IgD-negative memory B cell (primary cell): ENCODE measurements around the gene CDC42EP4. TPM values are rescaled to one million over a fixed set of nuclear protein-coding genes. Genes with fewer than 3 reads are reported as not detected.

ENCODE experiments used
- H3K27ac Mint-ChIP-seq, 3 donors: one replicate each; pipeline ENCODE4 v1.8.0; 2020 to 2022; ENCODE audit warnings: mild to moderate bottlenecking in 3 of 3, mixed read lengths in 3 of 3, moderate library complexity in 1 of 3
- H3K27me3 Mint-ChIP-seq: one replicate; pipeline ENCODE4 v1.8.0; 2021; ENCODE audit warnings: mixed read lengths
- H3K36me3 Mint-ChIP-seq: one replicate; pipeline ENCODE4 v1.8.0; 2020; ENCODE audit warnings: mild to moderate bottlenecking, mixed read lengths
- H3K4me1 Mint-ChIP-seq, 3 donors: one replicate each; pipeline ENCODE4 v1.8.0; 2020 to 2022; ENCODE audit warnings: mixed read lengths in 3 of 3, mild to moderate bottlenecking in 1 of 3
- H3K4me3 Mint-ChIP-seq, 4 donors: one replicate each; pipeline ENCODE4 v1.8.0; 2020 to 2022; ENCODE audit warnings: mild to moderate bottlenecking in 4 of 4, mixed read lengths in 4 of 4, moderate library complexity in 3 of 4
- H3K9me3 Mint-ChIP-seq, 3 donors: one replicate each; pipeline ENCODE4 v1.8.0; 2020 to 2021; ENCODE audit warnings: mixed read lengths in 3 of 3, mild to moderate bottlenecking in 1 of 3
- polyA plus RNA-seq: library from polyadenylated mRNA; unstranded; fragments of 300-500 nt; fragmentation: Illumina TruSeq; gene quantifications from one replicate; pipeline ENCODE4 v1.2.3, GENCODE V29; 2021

CDC42EP4 gene
- polyA plus RNA-seq, 1 donor from 2014 or later: 0.39 TPM

DNA sequence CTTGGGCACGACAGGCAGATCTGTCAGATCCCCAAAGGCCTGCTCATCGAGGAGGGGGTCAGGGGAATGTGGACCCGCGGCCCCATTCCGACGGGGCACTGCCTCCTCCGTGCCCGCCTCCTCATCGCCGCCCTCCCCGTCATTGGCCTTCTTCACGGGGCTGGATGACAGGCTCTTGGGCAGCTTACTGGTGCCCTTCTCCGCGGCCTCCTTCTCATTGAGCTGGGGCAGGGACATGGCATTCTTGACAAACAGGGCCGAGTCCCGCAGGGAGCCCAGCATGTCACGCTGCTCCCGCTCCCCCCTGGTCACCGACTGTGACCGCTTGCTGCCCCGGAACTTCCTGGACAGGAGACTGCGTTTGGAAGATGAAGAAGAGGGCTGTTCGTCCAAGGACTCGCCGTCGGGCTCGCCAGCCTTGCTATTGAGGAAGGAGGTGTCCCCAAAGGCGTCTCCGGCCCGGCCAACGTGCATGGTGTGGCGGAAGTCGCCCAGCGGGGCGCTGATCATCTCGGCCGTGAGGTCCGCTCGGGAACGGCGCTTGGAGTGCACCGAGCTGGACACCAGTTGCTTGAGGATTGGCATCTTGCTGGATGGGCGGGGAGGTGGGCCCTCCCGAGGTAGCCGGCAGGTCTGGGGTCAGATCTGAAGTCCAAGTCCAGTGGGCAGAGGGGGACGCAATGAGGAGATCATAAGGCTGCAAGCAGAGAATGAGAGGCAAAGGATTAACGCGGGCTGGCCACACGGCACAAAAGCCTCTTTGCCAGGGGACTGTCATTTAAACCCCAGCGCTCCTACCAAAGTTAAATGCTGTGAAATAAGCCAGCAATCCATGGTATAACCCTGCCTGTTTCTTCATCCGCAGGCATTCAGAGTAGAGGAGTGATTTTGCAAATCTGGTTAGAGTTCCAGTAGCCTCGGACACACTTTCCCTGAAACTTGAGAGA lies 25.6 kb downstream of the CDC42EP4 start:
- Mint-ChIP-seq H3K9me3 (no peaks in the 10 kb centered on the region), H3K4me1 (peaks cover 8 to 16% (median 10%) of the 10 kb centered on the region in 3 donors), H3K36me3 (peaks cover 1% of the 10 kb centered on the region), H3K27ac (peak overlapping the region in 1 of 3 donors; percentile 78), H3K4me3 (peak overlapping the region in 1 of 4 donors; percentile 56), H3K27me3 (peaks cover 22% of the 10 kb centered on the region)

DNA sequence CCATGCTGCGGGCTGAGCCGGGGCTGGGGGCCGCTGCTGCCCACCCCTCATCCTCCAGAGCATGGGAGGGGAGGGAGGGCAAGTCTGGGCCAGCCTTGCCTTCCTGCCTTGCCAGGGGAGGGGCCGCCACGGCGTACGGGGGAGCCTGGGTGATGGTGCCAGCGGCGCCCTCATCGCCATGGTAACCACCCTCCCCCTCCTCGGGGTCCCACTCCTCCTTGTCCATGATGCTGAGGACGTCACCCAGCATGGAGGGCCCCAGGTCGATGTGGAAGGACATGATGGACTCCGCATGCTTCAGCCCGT lies 26.2 kb downstream of the CDC42EP4 start:
- H3K36me3 Mint-ChIP-seq: peaks cover 1% of the 10 kb centered on the region
- H3K9me3 Mint-ChIP-seq: no peaks in the 10 kb centered on the region
- no peak overlapping the region for H3K27ac Mint-ChIP-seq
- H3K4me1 Mint-ChIP-seq: peaks cover 4 to 11% (median 10%) of the 10 kb centered on the region in 3 donors
- H3K4me3 Mint-ChIP-seq: no peak overlapping the region
- H3K27me3 Mint-ChIP-seq: peaks cover 21% of the 10 kb centered on the region

DNA sequence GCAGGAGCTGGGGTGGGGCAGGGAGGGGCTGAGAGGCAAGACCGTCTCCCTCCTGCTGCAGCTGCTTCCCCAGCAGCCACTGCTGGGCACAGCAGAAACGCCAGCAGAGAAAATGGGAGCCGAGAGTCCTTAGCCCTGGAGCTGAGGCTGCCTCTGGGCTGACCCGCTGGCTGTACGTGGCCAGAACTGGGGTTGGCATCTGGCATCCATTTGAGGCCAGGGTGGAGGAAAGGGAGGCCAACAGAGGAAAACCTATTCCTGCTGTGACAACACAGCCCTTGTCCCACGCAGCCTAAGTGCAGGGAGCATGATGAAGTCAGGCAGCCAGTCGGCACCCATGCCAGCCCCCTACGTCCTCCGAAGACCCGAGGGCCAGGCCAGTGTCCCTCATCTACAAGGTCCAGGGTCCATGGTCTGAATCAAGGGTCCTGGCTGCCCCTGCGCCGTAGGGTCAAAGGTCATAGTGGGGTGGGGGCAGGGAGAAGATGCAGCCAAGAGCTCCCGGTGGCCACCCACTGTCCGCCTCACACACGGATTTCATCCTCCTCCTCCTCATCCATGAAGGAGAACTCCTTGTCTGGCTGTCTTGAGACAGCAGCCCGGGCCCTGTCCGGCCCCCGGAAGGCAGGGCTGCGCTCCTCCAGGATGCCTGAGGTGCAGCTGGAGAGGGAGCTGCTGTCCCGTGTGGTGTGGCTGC lies 26.7 kb downstream of the CDC42EP4 start:
- Mint-ChIP-seq H3K4me3 (no peak overlapping the region), H3K4me1 (peaks cover 0 to 7% (median 7%) of the 10 kb centered on the region in 3 donors), H3K27me3 (peaks cover 23% of the 10 kb centered on the region), H3K9me3 (no peaks in the 10 kb centered on the region), H3K27ac (no peak overlapping the region), H3K36me3 (peaks cover 1% of the 10 kb centered on the region)

DNA sequence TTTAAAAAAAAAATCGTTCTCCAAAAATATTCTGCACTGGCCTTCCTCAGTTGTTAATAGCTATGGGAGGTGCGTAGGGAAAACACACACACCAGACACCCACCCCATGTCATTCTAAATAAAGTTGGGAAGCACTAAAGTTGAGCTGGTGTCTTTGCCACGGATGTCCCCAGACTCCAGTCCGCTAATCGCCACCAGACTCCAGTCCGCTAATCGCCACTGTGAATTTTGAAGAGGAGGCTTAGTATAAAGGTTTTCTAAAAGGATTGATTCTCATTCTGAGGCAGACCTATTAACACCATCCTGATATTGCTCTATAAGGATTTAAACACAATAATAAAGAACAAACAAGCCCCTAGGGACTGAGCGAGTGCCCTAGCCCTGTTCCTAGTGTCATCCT lies 27.4 kb downstream of the CDC42EP4 start:
- Mint-ChIP-seq H3K27me3 (peaks cover 23% of the 10 kb centered on the region), H3K4me1 (peaks cover 0 to 7% (median 7%) of the 10 kb centered on the region in 3 donors)

DNA sequence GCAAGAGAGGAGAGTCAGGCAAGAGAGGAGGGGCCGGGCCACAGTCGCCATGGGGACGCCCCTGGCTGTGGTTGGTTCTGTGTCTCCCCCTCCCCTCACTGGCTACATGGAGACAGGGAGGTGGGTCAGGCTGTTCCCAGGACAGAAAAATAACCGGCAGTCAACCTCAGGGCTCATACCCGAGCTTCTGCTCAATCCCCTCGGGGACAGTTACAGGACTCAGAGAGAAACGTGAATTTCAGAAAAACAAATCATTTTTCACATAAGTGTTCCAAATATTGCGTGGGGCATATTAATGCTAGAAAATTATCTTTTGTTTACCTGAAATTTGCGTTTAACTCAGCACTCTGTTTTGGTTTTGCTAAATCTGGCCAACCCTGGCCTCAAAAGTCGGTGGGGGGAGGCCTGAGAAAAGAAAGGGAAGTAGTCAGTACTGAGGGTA lies 27.9 kb downstream of the CDC42EP4 start:
- Mint-ChIP-seq H3K9me3 (no peaks in the 10 kb centered on the region), H3K4me1 (peaks cover 0 to 7% (median 7%) of the 10 kb centered on the region in 3 donors)

More for the DNA sequence above, 27.4 kb downstream of the CDC42EP4 start:
- no peaks in the 10 kb centered on the region for H3K9me3 Mint-ChIP-seq
- H3K4me3 Mint-ChIP-seq: no peak overlapping the region
- H3K36me3 Mint-ChIP-seq: peaks cover 1% of the 10 kb centered on the region
- H3K27ac Mint-ChIP-seq: no peak overlapping the region

DNA sequence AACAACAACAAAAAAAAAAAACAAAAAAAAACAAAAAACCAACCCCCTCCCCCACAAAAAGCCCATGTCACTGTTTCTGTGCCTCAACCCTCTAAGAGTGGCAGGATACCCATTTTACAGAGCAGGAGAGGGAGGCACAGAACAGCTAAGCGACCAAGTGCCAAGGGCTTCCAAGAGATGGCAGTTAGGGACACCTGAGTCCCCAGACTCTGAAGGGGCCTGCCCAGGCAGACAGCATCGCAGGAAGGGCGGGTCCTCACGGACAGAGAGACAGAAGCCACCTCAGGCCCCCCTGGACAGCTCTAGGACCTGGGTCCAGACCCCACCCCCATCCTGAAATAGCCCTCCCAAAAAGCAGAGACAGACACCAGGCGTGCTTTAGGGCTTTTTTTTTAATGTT lies 28.6 kb downstream of the CDC42EP4 start:
- Mint-ChIP-seq H3K9me3 (no peaks in the 10 kb centered on the region), H3K4me1 (peaks cover 0 to 7% (median 4%) of the 10 kb centered on the region in 3 donors), H3K36me3 (peaks cover 1% of the 10 kb centered on the region), H3K27ac (no peak overlapping the region), H3K27me3 (peaks cover 22% of the 10 kb centered on the region), H3K4me3 (peak overlapping the region in 1 of 4 donors; percentile 32)

More for the DNA sequence above, 27.9 kb downstream of the CDC42EP4 start:
- H3K4me3 Mint-ChIP-seq: no peak overlapping the region
- peaks cover 22% of the 10 kb centered on the region for H3K27me3 Mint-ChIP-seq
- no peak overlapping the region for H3K27ac Mint-ChIP-seq
- peaks cover 1% of the 10 kb centered on the region for H3K36me3 Mint-ChIP-seq

DNA sequence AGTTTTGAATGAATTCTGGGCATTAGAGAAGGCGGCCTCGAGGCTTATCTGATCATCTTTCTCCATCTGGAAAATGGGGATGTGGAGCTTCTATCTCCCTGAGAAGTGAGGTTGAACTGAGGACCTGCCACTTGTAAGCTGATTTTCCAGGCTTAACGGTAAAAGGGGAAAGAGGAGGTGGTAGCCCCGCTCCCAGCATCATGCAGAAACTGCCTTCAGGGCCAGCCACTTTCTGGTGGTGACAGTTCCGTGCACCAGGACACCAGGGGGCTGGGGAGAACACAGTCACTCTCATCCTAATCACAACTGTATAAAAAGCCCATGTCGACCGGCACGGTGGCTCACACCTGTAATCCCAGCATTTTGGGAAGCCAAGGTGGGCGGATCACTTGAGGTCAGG lies 29.2 kb downstream of the CDC42EP4 start:
- peak overlapping the region in 1 of 4 donors; percentile 36 for H3K4me3 Mint-ChIP-seq
- H3K4me1 Mint-ChIP-seq: peaks cover 0 to 7% (median 4%) of the 10 kb centered on the region in 3 donors
- no peak overlapping the region for H3K27ac Mint-ChIP-seq
- peaks cover under 1% of the 10 kb centered on the region for H3K36me3 Mint-ChIP-seq
- no peaks in the 10 kb centered on the region for H3K9me3 Mint-ChIP-seq
- H3K27me3 Mint-ChIP-seq: peaks cover 22% of the 10 kb centered on the region

DNA sequence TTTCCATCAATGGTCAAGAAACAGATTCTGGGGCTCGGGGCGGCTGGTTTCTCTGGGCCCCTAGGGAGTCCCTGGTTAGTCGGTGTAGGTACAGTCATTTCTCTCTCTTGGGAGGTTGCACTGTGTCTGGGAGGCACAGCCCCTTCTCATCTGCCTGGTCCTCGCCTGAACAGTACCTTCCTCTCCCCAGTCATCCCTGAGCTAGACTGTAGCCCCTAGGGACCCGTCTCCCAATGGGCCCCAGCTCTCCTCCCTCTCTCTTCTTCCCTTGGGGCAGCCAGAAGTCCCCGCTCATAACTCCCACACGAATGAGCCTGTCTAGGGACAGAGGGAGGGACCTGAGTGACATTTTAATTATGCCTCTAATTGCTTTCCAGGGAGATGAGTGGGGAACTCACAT lies 29.9 kb downstream of the CDC42EP4 start:
- no peak overlapping the region for H3K27ac Mint-ChIP-seq
- H3K4me3 Mint-ChIP-seq: no peak overlapping the region
- peaks cover 22% of the 10 kb centered on the region for H3K27me3 Mint-ChIP-seq
- peaks cover 0 to 7% (median 4%) of the 10 kb centered on the region in 3 donors for H3K4me1 Mint-ChIP-seq
- H3K36me3 Mint-ChIP-seq: no peaks in the 10 kb centered on the region
- no peaks in the 10 kb centered on the region for H3K9me3 Mint-ChIP-seq

DNA sequence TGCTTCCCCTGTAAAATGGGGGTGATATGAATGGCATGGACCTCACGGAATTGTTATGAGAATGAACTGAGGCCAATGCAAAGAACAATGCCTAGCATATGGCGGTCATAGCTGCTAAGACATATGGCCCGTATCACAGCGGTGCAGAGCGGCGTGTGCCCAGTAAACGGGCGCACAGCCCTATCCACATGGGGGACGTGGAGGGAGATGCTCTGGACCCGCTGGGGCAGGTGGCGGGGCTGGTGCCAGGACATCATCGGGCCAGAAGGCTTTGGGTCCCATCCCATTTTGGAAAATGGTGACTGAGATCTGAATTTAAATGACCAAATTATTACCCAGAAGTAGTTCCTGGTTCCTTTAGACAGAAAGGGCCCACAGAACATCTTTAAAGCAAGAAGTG lies 31.6 kb downstream of the CDC42EP4 start:
- Mint-ChIP-seq H3K4me3 (no peak overlapping the region), H3K4me1 (peaks cover 0 to 7% (median 4%) of the 10 kb centered on the region in 3 donors), H3K27ac (no peak overlapping the region), H3K36me3 (no peaks in the 10 kb centered on the region), H3K27me3 (peaks cover 18% of the 10 kb centered on the region), H3K9me3 (no peaks in the 10 kb centered on the region)

DNA sequence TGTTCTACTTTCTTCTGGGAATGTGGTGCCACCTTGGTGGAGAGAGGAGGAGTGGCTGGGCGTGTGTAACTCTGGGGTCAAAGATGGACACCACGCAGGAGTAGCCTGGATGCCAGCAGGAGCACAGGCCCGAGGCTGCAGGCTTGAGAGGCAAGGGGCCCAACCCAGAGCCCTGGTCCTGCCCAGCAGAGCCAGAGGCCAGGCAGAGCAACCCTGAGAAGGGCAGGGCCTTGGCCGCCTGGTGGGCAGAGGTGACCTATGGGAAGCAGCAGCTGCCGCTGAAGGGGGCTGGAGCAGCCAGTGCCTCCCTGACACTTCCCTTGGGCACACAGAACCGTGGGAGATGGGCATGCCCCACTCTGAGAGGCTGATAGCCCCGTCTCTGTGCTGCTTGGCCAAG lies 32.1 kb downstream of the CDC42EP4 start:
- no peak overlapping the region for H3K4me3 Mint-ChIP-seq
- H3K9me3 Mint-ChIP-seq: no peaks in the 10 kb centered on the region
- no peak overlapping the region for H3K27ac Mint-ChIP-seq
- H3K4me1 Mint-ChIP-seq: peaks cover 0 to 7% (median 4%) of the 10 kb centered on the region in 3 donors
- peaks cover 18% of the 10 kb centered on the region for H3K27me3 Mint-ChIP-seq
- H3K36me3 Mint-ChIP-seq: no peaks in the 10 kb centered on the region

DNA sequence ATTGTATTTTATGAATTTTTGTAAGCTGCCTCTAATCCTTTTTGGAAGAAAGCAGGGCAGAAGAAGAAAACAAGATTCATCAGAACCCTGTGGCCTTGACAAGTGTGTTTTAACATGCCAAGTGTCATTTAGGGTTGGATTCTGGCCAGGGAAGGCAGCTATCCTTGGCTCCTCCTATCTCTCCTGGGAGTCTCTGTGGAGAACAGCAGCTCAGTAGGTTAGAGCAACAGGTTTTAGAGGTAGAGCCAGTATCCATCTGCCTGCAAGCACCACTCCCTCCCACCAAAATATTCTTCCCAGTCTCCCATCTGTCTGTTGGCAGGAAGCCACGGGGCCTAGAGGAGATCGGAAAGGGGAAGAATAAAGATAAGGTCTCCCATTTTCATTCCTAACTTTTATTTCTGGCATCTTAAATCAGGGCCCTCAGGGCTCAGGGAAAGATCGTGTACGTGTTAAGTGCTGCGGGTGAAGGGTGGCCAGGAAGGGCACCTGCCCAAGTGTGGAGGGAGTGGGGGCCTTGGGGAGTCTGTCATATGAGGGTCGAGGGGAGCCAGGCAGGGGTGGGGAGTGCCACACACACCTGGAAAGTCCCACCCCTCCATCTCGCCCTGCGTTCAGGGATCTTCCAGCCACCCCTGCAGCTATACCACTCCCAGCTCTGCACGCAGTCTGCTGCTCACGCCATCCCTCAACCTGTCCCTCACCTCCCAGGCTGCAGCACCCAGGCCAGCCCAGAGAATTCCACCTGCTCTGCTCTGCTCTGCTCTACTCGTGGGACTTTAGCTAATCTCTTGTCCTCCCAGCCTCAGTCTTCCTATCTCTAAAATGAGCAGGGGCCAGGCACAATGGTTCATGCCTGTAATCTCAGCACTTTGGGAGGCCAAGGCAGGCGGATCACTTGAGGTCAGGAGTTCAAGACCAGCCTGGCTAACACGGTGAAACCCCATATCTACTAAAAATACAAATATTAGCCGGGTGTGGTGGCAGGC lies 33.0 kb downstream of the CDC42EP4 start:
- Mint-ChIP-seq H3K4me3 (no peak overlapping the region), H3K4me1 (peaks cover 0 to 5% (median 3%) of the 10 kb centered on the region in 3 donors), H3K27ac (no peak overlapping the region), H3K9me3 (no peaks in the 10 kb centered on the region), H3K36me3 (no peaks in the 10 kb centered on the region), H3K27me3 (peaks cover 18% of the 10 kb centered on the region)

DNA sequence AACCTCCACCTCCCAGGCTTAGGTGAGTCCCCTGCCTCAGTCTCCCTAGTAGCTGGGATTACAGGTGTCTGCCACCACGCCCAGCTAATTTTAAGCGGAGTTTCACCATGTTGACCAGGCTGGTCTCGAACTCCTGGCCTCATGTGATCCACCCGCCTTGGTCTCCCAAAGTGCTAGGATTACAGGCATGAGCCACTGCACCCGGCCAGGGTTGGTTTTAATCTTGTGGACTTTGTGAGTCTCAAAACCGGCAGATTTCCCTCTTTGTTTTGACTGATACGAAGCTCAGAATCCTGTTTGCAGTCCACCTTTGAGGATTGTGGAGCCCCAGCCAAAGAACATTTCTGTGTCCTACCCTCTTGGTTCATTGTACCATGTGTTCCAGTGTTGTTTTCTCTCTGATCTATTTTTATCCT lies 33.7 kb downstream of the CDC42EP4 start:
- Mint-ChIP-seq H3K4me1 (peaks cover 0 to 2% (median 0%) of the 10 kb centered on the region in 3 donors), H3K27me3 (peaks cover 15% of the 10 kb centered on the region), H3K36me3 (no peaks in the 10 kb centered on the region), H3K9me3 (no peaks in the 10 kb centered on the region), H3K27ac (no peak overlapping the region), H3K4me3 (no peak overlapping the region)

DNA sequence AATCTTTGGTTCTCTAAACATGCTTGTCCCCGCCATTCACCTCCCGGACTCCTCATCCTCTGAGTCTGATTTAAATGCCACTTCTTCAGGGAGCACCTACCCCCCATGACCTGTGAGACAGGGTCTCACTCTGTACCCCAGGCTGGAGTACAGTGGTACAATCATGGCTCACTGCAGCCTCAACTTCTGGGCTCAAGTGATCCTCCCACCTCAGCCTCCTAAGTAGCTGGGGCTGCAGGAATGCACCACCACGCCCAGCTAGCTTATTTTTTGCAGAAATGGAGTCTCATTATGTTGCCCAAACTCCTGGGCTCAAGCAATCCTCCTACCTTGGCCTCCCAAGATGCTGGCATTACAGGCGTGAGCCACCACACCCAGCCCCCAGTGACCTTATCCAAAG lies 37.3 kb downstream of the CDC42EP4 start:
- Mint-ChIP-seq H3K4me1 (peaks cover 5 to 6% (median 6%) of the 10 kb centered on the region in 3 donors), H3K27ac (no peak overlapping the region), H3K4me3 (no peak overlapping the region), H3K36me3 (no peaks in the 10 kb centered on the region), H3K9me3 (peaks cover 0 to 3% (median 0%) of the 10 kb centered on the region in 3 donors), H3K27me3 (no peaks in the 10 kb centered on the region)

DNA sequence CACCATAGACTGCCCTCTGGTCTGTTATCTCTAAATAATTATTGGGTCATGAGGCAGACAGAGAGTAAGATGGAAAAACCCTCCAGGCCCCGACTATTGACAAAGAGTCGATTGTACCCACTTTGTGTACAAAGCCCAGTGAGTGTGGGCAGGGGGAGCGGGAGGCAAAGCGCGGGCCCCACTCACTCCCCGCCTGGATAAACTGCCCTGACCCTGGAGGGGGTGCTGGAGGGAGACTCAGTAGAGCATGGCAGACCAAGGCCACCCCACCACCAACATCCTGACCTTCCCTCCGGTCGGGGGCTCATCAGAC lies 38.9 kb downstream of the CDC42EP4 start:
- H3K4me3 Mint-ChIP-seq: no peak overlapping the region
- H3K27me3 Mint-ChIP-seq: no peaks in the 10 kb centered on the region
- H3K4me1 Mint-ChIP-seq: peaks cover 5 to 6% (median 6%) of the 10 kb centered on the region in 3 donors
- no peak overlapping the region for H3K27ac Mint-ChIP-seq
- peaks cover 0 to 3% (median 0%) of the 10 kb centered on the region in 3 donors for H3K9me3 Mint-ChIP-seq
- no peaks in the 10 kb centered on the region for H3K36me3 Mint-ChIP-seq
